Measurements from ENCODE around the gene HDAC9. TPM values are rescaled to one million over a fixed set of nuclear protein-coding genes. Genes with fewer than 3 reads are reported as not detected.

HDAC9 gene
- total RNA-seq, 1 donor from 2014 or later, result 32.4 TPM

DNA sequence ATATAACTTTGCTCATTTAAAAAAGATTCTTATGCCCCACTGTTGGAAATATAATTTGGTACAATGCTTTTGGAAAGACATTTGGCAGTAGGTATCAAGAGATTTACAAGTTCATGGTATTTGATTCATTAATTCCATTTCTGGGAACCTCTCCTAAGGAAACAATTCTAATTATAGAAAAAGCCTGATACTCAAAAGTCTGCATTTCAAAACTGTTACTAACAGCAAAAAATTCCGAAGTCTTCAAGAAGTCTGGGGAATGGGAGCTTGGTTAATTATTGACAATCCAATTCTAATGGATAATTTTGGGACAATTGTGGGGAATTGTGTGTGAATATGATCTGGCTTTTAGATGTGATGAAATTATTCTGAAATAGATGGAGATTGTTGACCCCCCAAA lies 59.6 kb downstream of the HDAC9 start:
- no peak overlapping the region for H3K27ac ChIP-seq
- DNase-seq (ENCODE audit: extremely low spot score in 2 of 2), result no peak
- no peaks in the 10 kb centered on the region for H3K36me3 ChIP-seq
- no peaks in the 10 kb centered on the region for H3K27me3 ChIP-seq
- no peaks in the 10 kb centered on the region for H3K9me3 ChIP-seq
- intact Hi-C loops (cut with DNase I), result no loop called here
- TF ChIP-seq, protein P1, sequence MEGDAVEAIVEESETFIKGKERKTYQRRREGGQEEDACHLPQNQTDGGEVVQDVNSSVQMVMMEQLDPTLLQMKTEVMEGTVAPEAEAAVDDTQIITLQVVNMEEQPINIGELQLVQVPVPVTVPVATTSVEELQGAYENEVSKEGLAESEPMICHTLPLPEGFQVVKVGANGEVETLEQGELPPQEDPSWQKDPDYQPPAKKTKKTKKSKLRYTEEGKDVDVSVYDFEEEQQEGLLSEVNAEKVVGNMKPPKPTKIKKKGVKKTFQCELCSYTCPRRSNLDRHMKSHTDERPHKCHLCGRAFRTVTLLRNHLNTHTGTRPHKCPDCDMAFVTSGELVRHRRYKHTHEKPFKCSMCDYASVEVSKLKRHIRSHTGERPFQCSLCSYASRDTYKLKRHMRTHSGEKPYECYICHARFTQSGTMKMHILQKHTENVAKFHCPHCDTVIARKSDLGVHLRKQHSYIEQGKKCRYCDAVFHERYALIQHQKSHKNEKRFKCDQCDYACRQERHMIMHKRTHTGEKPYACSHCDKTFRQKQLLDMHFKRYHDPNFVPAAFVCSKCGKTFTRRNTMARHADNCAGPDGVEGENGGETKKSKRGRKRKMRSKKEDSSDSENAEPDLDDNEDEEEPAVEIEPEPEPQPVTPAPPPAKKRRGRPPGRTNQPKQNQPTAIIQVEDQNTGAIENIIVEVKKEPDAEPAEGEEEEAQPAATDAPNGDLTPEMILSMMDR (IDR thresholded peaks at IDR 0.05), result no peak
- TF ChIP-seq POLR2A (IDR thresholded peaks at IDR 0.05) (no peak), POLR2AphosphoS5 (IDR thresholded peaks at IDR 0.05; ENCODE audit: insufficient read depth in 1 of 2, low read depth in 1 of 2) (no peak)
- H3K4me3 ChIP-seq, result no peak overlapping the region
- peaks cover 8% of the 10 kb centered on the region for H3K4me1 ChIP-seq

DNA sequence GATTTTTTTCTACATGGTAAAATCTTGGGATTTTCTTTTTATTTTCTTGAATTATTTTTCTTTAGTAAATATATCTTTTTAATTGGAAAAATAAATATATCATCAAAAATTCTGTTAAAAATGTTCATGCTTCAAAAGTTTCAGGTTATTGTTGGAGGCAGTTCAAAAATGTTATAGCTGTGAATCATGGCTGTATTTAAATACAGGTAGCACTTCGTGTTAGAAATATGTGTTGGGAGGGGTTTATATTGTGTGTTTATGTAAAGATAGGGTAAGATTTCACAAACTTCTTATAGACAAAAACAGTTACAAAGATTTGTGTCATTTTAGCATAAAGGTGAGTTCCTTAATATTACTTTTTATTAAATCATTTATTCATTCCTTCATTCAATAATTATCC lies 60.4 kb downstream of the HDAC9 start:
- H3K4me3 ChIP-seq, result no peak overlapping the region
- H3K9me3 ChIP-seq, result no peaks in the 10 kb centered on the region
- H3K4me1 ChIP-seq, result peaks cover 8% of the 10 kb centered on the region
- H3K36me3 ChIP-seq, result no peaks in the 10 kb centered on the region
- intact Hi-C loops (cut with DNase I), result no loop called here
- no peak overlapping the region for H3K27ac ChIP-seq
- TF ChIP-seq, protein P1 (IDR thresholded peaks at IDR 0.05), result no peak
- TF ChIP-seq POLR2AphosphoS5 (IDR thresholded peaks at IDR 0.05; ENCODE audit: insufficient read depth in 1 of 2, low read depth in 1 of 2) (no peak), POLR2A (IDR thresholded peaks at IDR 0.05) (no peak)
- no peak for DNase-seq (ENCODE audit: extremely low spot score in 2 of 2)
- no peaks in the 10 kb centered on the region for H3K27me3 ChIP-seq

DNA sequence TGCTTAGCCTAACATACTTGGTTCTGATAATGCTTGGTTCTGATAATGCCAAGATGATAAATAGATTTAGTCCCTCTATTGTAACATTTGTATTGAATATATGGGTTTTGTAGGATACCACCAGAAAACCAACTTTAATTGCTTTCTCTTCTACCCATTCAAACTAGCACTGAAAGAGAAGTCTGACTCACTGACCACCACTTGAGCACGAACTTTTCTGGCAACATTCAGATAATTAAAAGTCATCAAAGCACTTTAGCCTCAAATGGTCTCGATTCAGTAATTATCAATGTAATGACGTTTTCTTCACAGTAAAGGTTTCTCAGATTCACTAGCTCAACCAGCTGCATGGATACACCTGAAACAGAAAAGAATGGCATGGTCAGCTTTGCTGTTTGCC lies 63.0 kb downstream of the HDAC9 start:
- H3K27ac ChIP-seq, result no peak overlapping the region
- H3K36me3 ChIP-seq, result no peaks in the 10 kb centered on the region
- H3K4me3 ChIP-seq, result no peak overlapping the region
- intact Hi-C loops (cut with DNase I), result no loop called here
- no peaks in the 10 kb centered on the region for H3K27me3 ChIP-seq
- DNase-seq (ENCODE audit: extremely low spot score in 2 of 2), result no peak
- peaks cover 1% of the 10 kb centered on the region for H3K4me1 ChIP-seq
- TF ChIP-seq, protein P1 (IDR thresholded peaks at IDR 0.05), result no peak
- no peak for TF ChIP-seq POLR2A (IDR thresholded peaks at IDR 0.05)
- no peak for TF ChIP-seq POLR2AphosphoS5 (IDR thresholded peaks at IDR 0.05; ENCODE audit: insufficient read depth in 1 of 2, low read depth in 1 of 2)
- H3K9me3 ChIP-seq, result no peaks in the 10 kb centered on the region

DNA sequence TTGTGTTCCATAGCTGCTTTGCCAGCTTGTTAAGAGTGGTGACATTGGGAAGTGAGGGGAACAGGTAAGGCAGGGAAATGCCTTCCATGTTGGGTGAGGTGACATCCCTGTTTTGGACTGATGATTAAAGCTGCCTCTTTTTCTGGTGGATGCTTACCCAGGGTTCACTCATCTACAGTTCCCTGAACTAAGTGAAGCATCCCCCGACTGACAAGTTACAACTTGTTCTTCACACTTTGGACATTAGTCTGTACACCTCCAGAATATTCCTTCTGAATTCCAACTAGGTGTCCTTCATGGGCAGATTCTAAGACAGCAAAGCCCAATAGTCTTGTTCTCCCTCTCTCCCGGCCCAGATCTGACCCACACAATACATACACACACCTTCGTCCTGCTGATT lies 63.4 kb downstream of the HDAC9 start:
- intact Hi-C loops (cut with DNase I), result no loop called here
- Histone ChIP-seq H3K9me3 (no peaks in the 10 kb centered on the region), H3K4me1 (no peaks in the 10 kb centered on the region), H3K4me3 (no peak overlapping the region), H3K27me3 (no peaks in the 10 kb centered on the region), H3K36me3 (no peaks in the 10 kb centered on the region), H3K27ac (no peak overlapping the region)
- DNase-seq (ENCODE audit: extremely low spot score in 2 of 2), result no peak
- no peak for TF ChIP-seq POLR2A (IDR thresholded peaks at IDR 0.05)
- TF ChIP-seq, protein P1 (IDR thresholded peaks at IDR 0.05), result no peak
- no peak for TF ChIP-seq POLR2AphosphoS5 (IDR thresholded peaks at IDR 0.05; ENCODE audit: insufficient read depth in 1 of 2, low read depth in 1 of 2)

- Histone ChIP-seq H3K27ac (no peak overlapping the region), H3K4me3 (no peak overlapping the region), H3K27me3 (no peaks in the 10 kb centered on the region), H3K4me1 (no peaks in the 10 kb centered on the region), H3K9me3 (no peaks in the 10 kb centered on the region), H3K36me3 (no peaks in the 10 kb centered on the region)
- no peak for DNase-seq (ENCODE audit: extremely low spot score in 2 of 2)
- TF ChIP-seq POLR2A (IDR thresholded peaks at IDR 0.05), result no peak
- no peak for TF ChIP-seq POLR2AphosphoS5 (IDR thresholded peaks at IDR 0.05; ENCODE audit: insufficient read depth in 1 of 2, low read depth in 1 of 2)
- TF ChIP-seq, protein P1 (IDR thresholded peaks at IDR 0.05), result no peak
- intact Hi-C loops (cut with DNase I), result loop anchor here (5.0 kb wide), 1 partner anchor 192 kb away; no protein-coding TSS in a partner anchor
Observed at GRCh38 chr7:18559756-18560155, 64.2 kb downstream of the HDAC9 start.

All from vagina (tissue), 2 donors.